HG03439 (cell line): ENCODE measurements around the gene ISL2.

Experiments
- ATAC-seq: cut with Tn5 transposase; IDR thresholded peaks from one replicate; pipeline ENCODE4 v1.9.1; 2021; ENCODE audit warnings: mild to moderate bottlenecking, moderate library complexity; ENCODE audit not compliant: unreplicated experiment

Gene ISL2

GRCh38 chr15:76341366-76342057, 4.9 kb downstream of the ISL2 start:
- no peak for ATAC-seq

GRCh38 chr15:76342058-76342381, 5.4 kb downstream of the ISL2 start:
- no peak for ATAC-seq

- no peak for ATAC-seq
These were observed 6.0 kb downstream of the ISL2 start for GRCh38 chr15:76342382-76343201.

- no peak for ATAC-seq
These were observed 6.9 kb downstream of the ISL2 start for GRCh38 chr15:76343313-76343996.

- no peak for ATAC-seq
These were observed 8.5 kb downstream of the ISL2 start for GRCh38 chr15:76344893-76345582.

- ATAC-seq: no peak
These were observed 9.0 kb downstream of the ISL2 start for GRCh38 chr15:76345583-76345879.

GRCh38 chr15:76345880-76346668, 9.5 kb downstream of the ISL2 start:
- no peak for ATAC-seq

GRCh38 chr15:76346669-76347481, 10.3 kb downstream of the ISL2 start:
- no peak for ATAC-seq

GRCh38 chr15:76347482-76348055, 11.0 kb downstream of the ISL2 start:
- ATAC-seq: no peak

GRCh38 chr15:76349301-76350070, 12.9 kb downstream of the ISL2 start:
- no peak for ATAC-seq

GRCh38 chr15:76353023-76353577, 16.5 kb downstream of the ISL2 start:
- ATAC-seq: no peak

GRCh38 chr15:76353903-76354302, 17.3 kb downstream of the ISL2 start:
- ATAC-seq: no peak

GRCh38 chr15:76354823-76355440, 18.4 kb downstream of the ISL2 start:
- no peak for ATAC-seq

- ATAC-seq: no peak
These were observed 21.9 kb downstream of the ISL2 start for GRCh38 chr15:76358453-76358852.

GRCh38 chr15:76359152-76359551, 22.6 kb downstream of the ISL2 start:
- ATAC-seq: no peak

- no peak for ATAC-seq
These were observed 23.8 kb downstream of the ISL2 start for GRCh38 chr15:76360416-76360815.

GRCh38 chr15:76363251-76363650, 26.7 kb downstream of the ISL2 start:
- ATAC-seq: no peak

- ATAC-seq: no peak
These were observed 30.1 kb downstream of the ISL2 start for GRCh38 chr15:76366714-76367113.
